ENCODE results near the gene DBN1.
"Not testable (repeated sequence)": the region's sequence is repeated elsewhere in the genome, so short reads cannot be mapped to it uniquely, and the experiment has no call there.

Gene DBN1

GRCh38 chr5:177486256-177486655 lies 12.8 kb upstream of the DBN1 start:
- Histone ChIP-seq H3K36me3 (replicated peaks; ENCODE audit: low read depth, low read length) (no peaks in the 10 kb centered on the region), H3K4me2 (ENCODE audit: low read length) (no peak overlapping the region), H3K27ac (ENCODE audit: low read length) (no peak overlapping the region), H3K79me2 (ENCODE audit: low read length) (no peaks in the 10 kb centered on the region), H4K20me1 (ENCODE audit: insufficient read depth, low read length) (no peaks in the 10 kb centered on the region; the same call in 1 of the 2 replicates), H2AFZ (ENCODE audit: low read depth, low read length) (no peak overlapping the region), H3K9ac (ENCODE audit: low read length) (no peak overlapping the region), H3K4me1 (ENCODE audit: low read length) (peaks cover 10% of the 10 kb centered on the region), H3K27me3 (ENCODE audit: low read depth, low read length) (no peaks in the 10 kb centered on the region), H3K9me3 (ENCODE audit: insufficient read depth, low read length) (no peaks in the 10 kb centered on the region), H3K4me3 (ENCODE audit: low read length) (no peak overlapping the region)
- TF ChIP-seq EZH2phosphoT487 (IDR thresholded peaks at IDR 0.05; ENCODE audit: low read depth) = no peak
- TF ChIP-seq, protein P1, sequence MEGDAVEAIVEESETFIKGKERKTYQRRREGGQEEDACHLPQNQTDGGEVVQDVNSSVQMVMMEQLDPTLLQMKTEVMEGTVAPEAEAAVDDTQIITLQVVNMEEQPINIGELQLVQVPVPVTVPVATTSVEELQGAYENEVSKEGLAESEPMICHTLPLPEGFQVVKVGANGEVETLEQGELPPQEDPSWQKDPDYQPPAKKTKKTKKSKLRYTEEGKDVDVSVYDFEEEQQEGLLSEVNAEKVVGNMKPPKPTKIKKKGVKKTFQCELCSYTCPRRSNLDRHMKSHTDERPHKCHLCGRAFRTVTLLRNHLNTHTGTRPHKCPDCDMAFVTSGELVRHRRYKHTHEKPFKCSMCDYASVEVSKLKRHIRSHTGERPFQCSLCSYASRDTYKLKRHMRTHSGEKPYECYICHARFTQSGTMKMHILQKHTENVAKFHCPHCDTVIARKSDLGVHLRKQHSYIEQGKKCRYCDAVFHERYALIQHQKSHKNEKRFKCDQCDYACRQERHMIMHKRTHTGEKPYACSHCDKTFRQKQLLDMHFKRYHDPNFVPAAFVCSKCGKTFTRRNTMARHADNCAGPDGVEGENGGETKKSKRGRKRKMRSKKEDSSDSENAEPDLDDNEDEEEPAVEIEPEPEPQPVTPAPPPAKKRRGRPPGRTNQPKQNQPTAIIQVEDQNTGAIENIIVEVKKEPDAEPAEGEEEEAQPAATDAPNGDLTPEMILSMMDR (IDR thresholded peaks at IDR 0.05; ENCODE audit: low read depth, low read length) = no peak

GRCh38 chr5:177485753-177486152 lies 12.3 kb upstream of the DBN1 start:
- H4K20me1 ChIP-seq (ENCODE audit: insufficient read depth, low read length); H3K4me3 ChIP-seq (ENCODE audit: low read length); H2AFZ ChIP-seq (ENCODE audit: low read depth, low read length); H3K4me2 ChIP-seq (ENCODE audit: low read length); H3K27ac ChIP-seq (ENCODE audit: low read length); H3K36me3 ChIP-seq (replicated peaks; ENCODE audit: low read depth, low read length); H3K79me2 ChIP-seq (ENCODE audit: low read length); H3K27me3 ChIP-seq (ENCODE audit: low read depth, low read length); H3K9ac ChIP-seq (ENCODE audit: low read length); H3K9me3 ChIP-seq (ENCODE audit: insufficient read depth, low read length): not testable (repeated sequence)
- H3K4me1 ChIP-seq (ENCODE audit: low read length) = peaks cover 10% of the 10 kb centered on the region

DNA sequence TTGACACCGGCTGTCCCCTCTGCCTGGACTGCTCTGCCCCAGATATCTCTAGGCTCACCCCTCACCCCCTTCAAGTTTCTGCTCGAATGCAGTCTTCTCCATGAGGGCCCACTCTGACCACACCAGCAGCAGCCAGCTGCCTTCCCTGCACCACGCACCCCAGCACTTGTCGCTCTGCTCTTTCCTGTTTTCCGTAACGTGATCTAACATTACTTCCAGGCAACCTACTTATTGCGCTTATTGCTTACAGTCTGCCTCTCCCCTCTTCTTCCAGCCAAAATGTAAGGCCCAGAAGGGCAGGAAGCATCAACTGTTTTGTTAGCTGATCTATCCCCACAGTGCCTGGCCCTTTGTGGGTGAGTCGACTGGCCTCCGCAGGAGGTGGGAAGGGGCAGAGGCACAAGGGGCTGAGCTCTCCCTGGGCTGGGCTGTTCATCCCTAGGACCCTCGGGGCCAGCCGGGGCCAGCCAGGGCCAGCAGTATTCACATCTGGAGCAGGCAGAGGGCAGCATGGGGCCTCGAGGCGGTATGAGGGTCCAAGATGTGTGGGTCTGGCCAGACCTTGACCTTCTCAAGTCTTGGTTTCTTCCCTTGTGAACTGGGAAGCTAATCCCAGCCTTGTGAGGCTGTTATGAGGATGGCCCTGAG lies 11.6 kb upstream of the DBN1 start:
- peaks cover 12% of the 10 kb centered on the region for H3K4me1 ChIP-seq (ENCODE audit: low read length)
- no peaks in the 10 kb centered on the region for H3K27me3 ChIP-seq (ENCODE audit: low read depth, low read length)
- no peak for TF ChIP-seq EZH2phosphoT487 (IDR thresholded peaks at IDR 0.05; ENCODE audit: low read depth)
- H3K27ac ChIP-seq (ENCODE audit: low read length) = no peak overlapping the region
- no peaks in the 10 kb centered on the region for H3K9me3 ChIP-seq (ENCODE audit: insufficient read depth, low read length)
- H2AFZ ChIP-seq (ENCODE audit: low read depth, low read length) = no peak overlapping the region
- no peak overlapping the region for H3K4me3 ChIP-seq (ENCODE audit: low read length)
- no peaks in the 10 kb centered on the region for H3K79me2 ChIP-seq (ENCODE audit: low read length)
- no peaks in the 10 kb centered on the region for H3K36me3 ChIP-seq (replicated peaks; ENCODE audit: low read depth, low read length)
- H3K9ac ChIP-seq (ENCODE audit: low read length) = no peak overlapping the region
- no peaks in the 10 kb centered on the region; the same call in 1 of the 2 replicates for H4K20me1 ChIP-seq (ENCODE audit: insufficient read depth, low read length)
- H3K4me2 ChIP-seq (ENCODE audit: low read length) = no peak overlapping the region

GRCh38 chr5:177483994-177484901 lies 10.8 kb upstream of the DBN1 start:
- Histone ChIP-seq H3K4me3 (ENCODE audit: low read length) (no peak overlapping the region), H3K4me1 (ENCODE audit: low read length) (peaks cover 13% of the 10 kb centered on the region), H3K9ac (ENCODE audit: low read length) (no peak overlapping the region), H3K27me3 (ENCODE audit: low read depth, low read length) (no peaks in the 10 kb centered on the region), H3K9me3 (ENCODE audit: insufficient read depth, low read length) (no peaks in the 10 kb centered on the region), H3K36me3 (replicated peaks; ENCODE audit: low read depth, low read length) (no peaks in the 10 kb centered on the region), H3K27ac (ENCODE audit: low read length) (no peak overlapping the region), H3K79me2 (ENCODE audit: low read length) (no peaks in the 10 kb centered on the region), H4K20me1 (ENCODE audit: insufficient read depth, low read length) (no peaks in the 10 kb centered on the region), H3K4me2 (ENCODE audit: low read length) (no peak overlapping the region), H2AFZ (ENCODE audit: low read depth, low read length) (no peak overlapping the region)
- TF ChIP-seq, protein P1 (IDR thresholded peaks at IDR 0.05; ENCODE audit: low read depth, low read length) = no peak
- no peak for TF ChIP-seq EZH2phosphoT487 (IDR thresholded peaks at IDR 0.05; ENCODE audit: low read depth)

DNA sequence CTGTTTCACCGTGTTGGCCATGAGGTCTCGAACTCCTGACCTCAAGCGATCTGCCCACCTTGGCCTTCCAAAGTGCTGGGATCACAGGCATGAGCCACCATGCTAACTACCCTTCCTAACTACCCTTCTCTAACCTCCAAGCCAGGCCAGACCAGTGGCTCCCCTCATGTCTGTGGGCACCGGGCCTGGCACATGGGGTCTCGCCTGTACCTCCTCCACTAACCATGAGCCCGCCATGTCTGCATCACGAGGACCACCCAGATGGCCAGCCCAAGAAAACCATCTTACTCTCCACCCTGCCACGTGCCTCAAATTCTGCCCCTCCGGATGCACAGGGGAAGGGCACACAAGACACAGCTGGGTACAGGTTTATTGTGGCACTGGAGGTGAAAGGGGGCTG lies 9.6 kb upstream of the DBN1 start:
- no peak overlapping the region for H2AFZ ChIP-seq (ENCODE audit: low read depth, low read length)
- no peaks in the 10 kb centered on the region for H4K20me1 ChIP-seq (ENCODE audit: insufficient read depth, low read length)
- H3K4me2 ChIP-seq (ENCODE audit: low read length) = no peak overlapping the region
- H3K27me3 ChIP-seq (ENCODE audit: low read depth, low read length) = no peaks in the 10 kb centered on the region
- H3K27ac ChIP-seq (ENCODE audit: low read length) = no peak overlapping the region
- no peaks in the 10 kb centered on the region for H3K79me2 ChIP-seq (ENCODE audit: low read length)
- no peak overlapping the region for H3K4me3 ChIP-seq (ENCODE audit: low read length)
- H3K9me3 ChIP-seq (ENCODE audit: insufficient read depth, low read length) = no peaks in the 10 kb centered on the region
- H3K9ac ChIP-seq (ENCODE audit: low read length) = no peak overlapping the region
- H3K36me3 ChIP-seq (replicated peaks; ENCODE audit: low read depth, low read length) = no peaks in the 10 kb centered on the region
- H3K4me1 ChIP-seq (ENCODE audit: low read length) = peaks cover 17% of the 10 kb centered on the region
- no peak for TF ChIP-seq EZH2phosphoT487 (IDR thresholded peaks at IDR 0.05; ENCODE audit: low read depth)
